Measurements from ENCODE around the gene PAXX.
"Not testable (repeated sequence)": the region's sequence is repeated elsewhere in the genome, so short reads cannot be mapped to it uniquely, and the experiment has no call there.

PAXX gene

DNA sequence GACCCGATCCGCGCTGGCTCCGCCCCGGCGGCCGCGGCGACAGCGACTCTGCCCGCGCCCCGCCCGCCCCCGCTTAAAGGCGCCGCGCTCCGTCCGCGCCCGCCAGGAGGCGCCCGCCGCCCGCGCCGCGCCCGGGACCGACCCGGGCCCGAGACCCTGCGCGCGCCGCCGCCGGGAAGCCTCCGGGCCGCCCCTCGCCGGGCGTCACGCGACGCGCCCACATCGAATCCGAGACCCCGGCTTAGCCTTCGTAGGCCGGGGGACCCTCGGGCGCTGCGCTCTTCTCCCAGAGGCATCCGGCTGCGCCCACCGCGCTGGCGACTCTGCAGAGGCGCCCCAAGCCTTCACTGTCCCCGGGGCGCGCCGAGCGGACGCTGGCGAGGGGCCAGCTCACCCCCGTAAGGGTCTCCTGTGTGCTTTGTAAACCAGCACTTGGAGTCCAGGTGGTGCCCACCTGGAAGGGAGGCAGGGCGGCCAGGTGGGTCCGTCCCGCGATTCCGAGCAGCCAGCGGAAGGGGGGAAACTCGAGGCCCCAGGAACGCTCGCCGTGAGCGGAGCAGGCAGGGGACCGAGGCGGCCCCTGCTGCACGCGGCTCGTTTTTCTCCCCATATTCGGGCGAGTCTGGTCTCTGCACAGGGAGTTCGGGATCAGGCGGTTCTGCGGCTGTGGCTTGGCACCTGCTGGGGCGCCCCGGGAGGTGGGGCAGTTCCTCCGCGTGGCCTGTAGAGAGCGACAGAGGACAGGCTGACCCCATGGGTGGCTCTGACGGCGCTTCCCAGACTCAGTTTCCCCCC, 36.2 kb downstream of the PAXX start:
- no peak for FAIRE-seq
- DNase-seq (ENCODE audit: insufficient read length, low spot score): no peak
- TF ChIP-seq, protein P1, sequence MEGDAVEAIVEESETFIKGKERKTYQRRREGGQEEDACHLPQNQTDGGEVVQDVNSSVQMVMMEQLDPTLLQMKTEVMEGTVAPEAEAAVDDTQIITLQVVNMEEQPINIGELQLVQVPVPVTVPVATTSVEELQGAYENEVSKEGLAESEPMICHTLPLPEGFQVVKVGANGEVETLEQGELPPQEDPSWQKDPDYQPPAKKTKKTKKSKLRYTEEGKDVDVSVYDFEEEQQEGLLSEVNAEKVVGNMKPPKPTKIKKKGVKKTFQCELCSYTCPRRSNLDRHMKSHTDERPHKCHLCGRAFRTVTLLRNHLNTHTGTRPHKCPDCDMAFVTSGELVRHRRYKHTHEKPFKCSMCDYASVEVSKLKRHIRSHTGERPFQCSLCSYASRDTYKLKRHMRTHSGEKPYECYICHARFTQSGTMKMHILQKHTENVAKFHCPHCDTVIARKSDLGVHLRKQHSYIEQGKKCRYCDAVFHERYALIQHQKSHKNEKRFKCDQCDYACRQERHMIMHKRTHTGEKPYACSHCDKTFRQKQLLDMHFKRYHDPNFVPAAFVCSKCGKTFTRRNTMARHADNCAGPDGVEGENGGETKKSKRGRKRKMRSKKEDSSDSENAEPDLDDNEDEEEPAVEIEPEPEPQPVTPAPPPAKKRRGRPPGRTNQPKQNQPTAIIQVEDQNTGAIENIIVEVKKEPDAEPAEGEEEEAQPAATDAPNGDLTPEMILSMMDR (IDR thresholded peaks at IDR 0.05; ENCODE audit: insufficient read depth, missing control alignments): peak; percentile 48

DNA sequence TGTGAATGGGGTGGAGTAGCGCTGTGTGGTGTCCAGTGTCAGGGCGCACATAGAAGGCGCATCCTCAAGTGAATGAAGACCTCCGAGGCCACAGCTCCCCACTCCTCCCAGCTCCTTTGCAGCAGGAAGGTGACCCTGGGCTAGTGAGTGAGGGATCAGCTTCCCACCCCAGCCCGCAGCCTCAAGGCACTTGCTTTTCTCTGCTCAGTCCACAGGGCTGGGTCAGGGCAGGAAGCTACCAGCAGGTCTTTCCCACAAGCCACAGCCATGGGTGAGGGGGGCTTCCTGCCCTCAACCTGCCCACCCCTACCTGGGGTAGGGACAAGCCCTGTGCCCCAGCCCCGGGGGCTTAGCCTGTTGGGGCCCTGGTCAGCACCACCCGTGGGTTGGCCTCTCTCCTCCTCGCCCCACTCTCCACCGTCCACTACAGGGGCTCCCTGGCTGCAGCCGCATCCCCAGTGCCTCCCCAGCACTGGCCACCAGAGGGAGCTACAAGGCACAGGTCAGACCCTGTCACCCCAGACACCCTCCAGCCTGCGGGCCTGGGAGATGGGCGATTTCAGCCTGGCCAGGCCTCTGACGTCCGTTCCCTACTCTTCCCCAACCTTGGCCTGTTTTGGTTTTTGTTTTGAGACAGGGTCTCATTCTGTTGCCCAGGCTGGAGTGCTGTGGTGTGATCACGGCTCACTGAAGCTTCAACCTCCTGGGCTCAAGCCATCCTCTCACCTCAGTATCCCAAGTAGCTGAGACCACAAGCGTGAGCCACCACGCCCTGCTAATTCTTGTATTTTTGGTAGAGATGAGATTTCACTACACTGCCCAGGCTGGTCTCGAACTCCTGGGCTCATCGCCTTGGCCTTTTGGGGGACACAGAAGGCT, 37.1 kb downstream of the PAXX start:
- FAIRE-seq (no peak), DNase-seq (ENCODE audit: insufficient read length, low spot score) (no peak)
- TF ChIP-seq, protein P1 (IDR thresholded peaks at IDR 0.05; ENCODE audit: insufficient read depth, missing control alignments): peak; percentile 76

DNA sequence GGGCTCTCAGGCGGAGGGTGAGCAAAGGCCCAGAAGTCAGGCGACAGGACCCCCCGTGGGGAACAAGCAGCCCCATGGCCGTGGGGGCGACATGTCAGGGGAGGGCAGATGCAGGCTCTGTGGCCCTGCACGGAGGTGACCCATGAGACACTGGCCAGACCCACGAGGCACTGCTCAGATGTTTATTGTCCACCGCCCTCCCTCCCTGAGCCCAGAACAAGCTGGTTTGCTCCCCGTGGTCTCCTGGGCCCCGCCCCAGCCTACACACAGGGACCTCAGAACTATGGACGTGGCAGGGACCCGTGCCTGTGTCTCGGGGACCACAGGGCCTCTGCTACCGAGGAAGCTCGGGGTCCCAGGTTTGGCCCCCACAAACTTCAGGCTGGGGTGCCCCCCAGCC, 37.8 kb downstream of the PAXX start:
- no peak for FAIRE-seq
- TF ChIP-seq, protein P1 (IDR thresholded peaks at IDR 0.05; ENCODE audit: insufficient read depth, missing control alignments): no peak

DNA sequence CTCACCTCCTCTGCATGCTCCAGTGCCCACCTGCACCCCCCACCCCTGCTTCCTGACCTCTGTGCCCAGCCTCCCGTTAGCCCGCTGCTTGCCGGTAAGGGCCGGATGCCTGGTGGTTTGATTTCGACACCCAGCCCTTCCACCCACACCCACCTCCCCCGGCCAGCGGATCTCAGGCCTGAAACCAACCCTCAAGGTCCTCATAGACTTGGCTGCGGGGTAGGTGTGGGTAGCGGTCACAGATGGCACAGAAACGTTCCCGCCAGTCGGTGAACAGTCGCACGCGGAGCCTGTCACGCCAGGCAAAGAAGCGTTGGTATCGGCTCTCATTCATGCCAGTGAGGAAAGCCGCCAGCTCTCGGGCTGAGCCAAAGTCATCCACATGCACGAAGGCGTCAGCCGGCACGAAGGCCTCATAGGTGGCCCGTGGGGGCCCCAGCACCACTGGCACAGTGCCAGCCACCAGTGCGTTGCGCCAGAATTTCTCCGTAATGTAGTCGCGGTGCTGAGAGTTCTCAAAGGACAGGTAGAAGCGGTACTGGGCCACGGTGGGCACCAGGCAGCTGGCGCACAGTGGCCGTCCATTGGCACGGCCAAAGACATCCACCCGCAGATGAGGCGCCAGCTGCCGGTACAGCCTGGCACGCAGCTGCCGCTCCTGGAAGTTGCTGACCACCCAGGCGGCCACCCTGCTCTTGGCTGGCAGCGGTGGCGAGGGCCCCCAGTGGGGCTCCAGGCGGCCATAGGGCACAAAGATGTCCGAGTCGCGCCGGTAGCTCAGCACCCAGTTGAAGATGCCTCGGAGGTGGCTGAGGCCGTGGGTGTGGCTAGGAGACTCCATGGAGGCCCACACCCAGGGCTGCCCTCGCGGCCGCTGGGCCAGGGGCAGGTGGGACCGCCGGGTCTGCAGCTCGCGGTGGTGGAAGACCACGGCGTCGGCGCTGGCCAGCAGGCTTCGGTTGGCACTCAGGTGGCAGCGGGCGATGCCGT, 38.6 kb downstream of the PAXX start:
- no peak for DNase-seq (ENCODE audit: insufficient read length, low spot score)
- FAIRE-seq: no peak
- TF ChIP-seq, protein P1 (IDR thresholded peaks at IDR 0.05; ENCODE audit: insufficient read depth, missing control alignments): no peak

More for the DNA sequence above, 37.8 kb downstream of the PAXX start:
- no peak for DNase-seq (ENCODE audit: insufficient read length, low spot score)

DNA sequence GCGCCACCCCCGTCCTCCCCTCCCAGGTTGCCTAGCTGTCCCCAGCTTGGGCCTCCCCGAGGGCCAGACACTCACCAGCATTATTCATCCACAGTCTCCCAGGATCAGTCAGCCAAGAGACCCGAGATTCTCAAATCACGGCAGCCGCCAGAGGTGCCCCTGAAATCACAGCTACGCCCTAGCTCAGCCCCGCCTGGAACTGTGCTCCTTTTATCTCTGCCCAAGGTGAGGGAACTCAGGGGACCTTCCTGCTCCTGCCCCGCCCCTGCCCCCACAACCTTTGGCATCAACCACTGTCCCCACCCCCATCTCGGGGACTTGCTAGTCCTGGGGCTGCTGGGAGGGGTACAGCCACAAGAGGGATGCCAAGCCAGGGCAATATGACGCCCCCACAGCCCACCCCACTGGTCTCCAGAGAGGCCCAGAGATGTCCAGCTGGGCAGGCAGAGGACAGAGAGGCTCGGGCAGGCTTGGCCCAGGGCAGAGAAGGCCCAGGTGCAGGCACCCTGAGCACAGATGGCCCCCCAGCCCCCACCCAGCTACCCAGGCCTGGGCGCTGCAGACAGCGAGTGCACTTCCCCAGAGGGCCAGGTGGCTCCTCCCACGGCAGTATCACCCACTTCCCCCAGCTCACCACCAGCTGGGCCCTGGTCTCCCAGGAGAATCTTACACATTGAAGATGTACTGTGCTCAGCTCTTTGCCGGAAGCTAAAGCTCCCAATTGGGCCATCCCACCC, 39.9 kb downstream of the PAXX start, which contains the start of gene FUT7:
TSS of gene FUT7 (minus strand) at position 185 of the 737 bp plus-strand sequence. CDS start at position 88, 97 bp downstream.
- TF ChIP-seq, protein P1 (IDR thresholded peaks at IDR 0.05; ENCODE audit: insufficient read depth, missing control alignments): no peak
- FAIRE-seq (no peak), DNase-seq (ENCODE audit: insufficient read length, low spot score) (no peak)

DNA sequence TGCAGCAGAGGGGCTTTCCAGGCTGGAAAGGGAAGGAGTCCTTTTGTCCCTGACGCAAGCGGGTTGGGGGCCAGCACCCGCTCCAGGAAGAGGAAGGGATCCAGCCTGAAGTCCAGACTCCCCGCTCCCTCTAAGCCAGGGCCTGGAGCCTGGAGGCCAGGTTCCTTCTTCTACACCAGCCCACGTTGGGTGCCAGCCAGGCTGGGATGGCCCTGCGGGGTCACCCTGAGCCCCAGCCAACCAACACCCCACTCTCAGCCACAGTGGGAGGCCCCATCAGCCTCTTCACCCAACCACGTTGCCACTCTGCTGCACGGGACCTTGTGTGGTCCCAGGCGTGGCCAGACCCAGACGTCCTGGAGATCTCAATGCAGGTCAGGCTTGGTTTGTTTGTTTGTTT, 40.6 kb downstream of the PAXX start:
- FAIRE-seq (no peak), DNase-seq (ENCODE audit: insufficient read length, low spot score) (no peak)
- TF ChIP-seq, protein P1 (IDR thresholded peaks at IDR 0.05; ENCODE audit: insufficient read depth, missing control alignments): no peak

DNA sequence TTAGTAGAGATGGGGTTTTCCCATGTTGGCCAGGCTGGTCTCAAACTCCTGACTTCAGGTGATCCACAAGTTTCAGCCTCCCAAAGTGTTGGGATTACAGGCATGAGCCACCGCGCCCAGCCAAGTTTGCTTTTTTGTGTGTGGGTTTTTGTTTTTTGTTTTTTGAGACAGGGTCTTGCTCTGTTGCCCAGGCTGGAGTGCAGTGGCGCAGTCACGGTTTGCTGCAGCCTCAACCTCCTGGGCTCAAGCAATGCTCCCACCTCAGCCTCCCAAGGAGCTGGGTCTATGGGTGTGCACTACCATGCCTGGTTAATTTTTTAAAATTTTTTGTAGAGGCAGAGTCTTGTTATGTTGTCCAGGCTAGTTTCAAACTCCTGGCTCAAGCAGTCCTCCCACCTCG, 41.3 kb downstream of the PAXX start:
- FAIRE-seq; DNase-seq (ENCODE audit: insufficient read length, low spot score): not testable (repeated sequence)
